Liver (tissue), 9 donors: ENCODE measurements around the gene DNAH8. TPM values are rescaled to one million over a fixed set of nuclear protein-coding genes. Genes with fewer than 3 reads are reported as not detected.

Experiments used
- DNase-seq: peaks from one replicate; pipeline ENCODE4 v3.0.0-alpha.2; 2017; ENCODE audit warnings: low spot score
- H3K27ac ChIP-seq, 2 donors: one replicate each; pipeline ENCODE4 v1.7.0; 2013; ENCODE audit warnings: inconsistent platforms in 2 of 2, low read length in 2 of 2, control low read depth in 1 of 2, low read depth in 1 of 2, mild to moderate bottlenecking in 1 of 2
- H3K27me3 ChIP-seq, 4 donors: one replicate each; pipeline versions ENCODE4 v1.6.1 to v1.7.0; 2013; ENCODE audit warnings: low read length in 3 of 4, inconsistent platforms in 1 of 4, mild to moderate bottlenecking in 1 of 4, moderate library complexity in 1 of 4; ENCODE audit not compliant: control insufficient read depth in 4 of 4, insufficient read depth in 4 of 4
- H3K36me3 ChIP-seq, 4 donors: one replicate each; pipeline versions ENCODE4 v1.6.1 to v1.7.0; 2013; ENCODE audit warnings: low read length in 3 of 4, mild to moderate bottlenecking in 3 of 4, low read depth in 1 of 4, moderate library complexity in 1 of 4; ENCODE audit not compliant: control insufficient read depth in 4 of 4, insufficient read depth in 3 of 4
- H3K4me1 ChIP-seq, 4 donors: one replicate each; pipeline versions ENCODE4 v1.6.1 to v1.7.0; 2013; ENCODE audit warnings: low read length in 3 of 4, mild to moderate bottlenecking in 3 of 4, moderate library complexity in 1 of 4; ENCODE audit not compliant: control insufficient read depth in 4 of 4, insufficient read depth in 4 of 4
- H3K4me3 ChIP-seq, 3 donors: one replicate each; pipeline versions ENCODE4 v1.6.1 to v1.7.0; 2013; ENCODE audit warnings: low read length in 3 of 3, control low read depth in 1 of 3, low read depth in 1 of 3, mild to moderate bottlenecking in 1 of 3
- H3K9ac ChIP-seq, 2 donors: one replicate each; pipeline ENCODE4 v1.7.0; 2013; ENCODE audit warnings: low read length in 2 of 2, mild to moderate bottlenecking in 2 of 2, moderate library complexity in 2 of 2, control low read depth in 1 of 2, low read depth in 1 of 2
- H3K9me3 ChIP-seq, 4 donors: one replicate each; pipeline versions ENCODE4 v1.6.1 to v1.7.0; 2013; ENCODE audit warnings: low read length in 3 of 4; ENCODE audit not compliant: control insufficient read depth in 4 of 4
- ATF3 ChIP-seq: IDR thresholded peaks from 2 replicates; pipeline ENCODE4 v1.6.1; 2016; ENCODE audit warnings: antibody characterized with exemption
- CTCF ChIP-seq: fragments of 150-350 bp; IDR thresholded peaks from 2 replicates; pipeline ENCODE4 v1.5.1; 2017; ENCODE audit warnings: improper control_type of control experiment, low read depth, low read length; ENCODE audit not compliant: missing input control
- EGR1 ChIP-seq, 2 donors: IDR thresholded peaks; 2 replicates each; pipeline ENCODE4 v1.6.1; 2016 to 2018; ENCODE audit warnings: antibody characterized with exemption in 2 of 2, low read depth in 2 of 2
- FOXA1 ChIP-seq: IDR thresholded peaks from 2 replicates; pipeline ENCODE4 v1.6.1; 2016; ENCODE audit warnings: antibody characterized with exemption
- FOXA2 ChIP-seq: IDR thresholded peaks from 2 replicates; pipeline ENCODE4 v1.6.1; 2016; ENCODE audit warnings: antibody characterized with exemption
- GABPA ChIP-seq, 2 donors: IDR thresholded peaks in 1 of 2; conservative IDR thresholded peaks in 1 of 2; 2 replicates each; pipeline ENCODE4 v1.6.1; 2016; ENCODE audit warnings: antibody characterized with exemption in 2 of 2, mild to moderate bottlenecking in 1 of 2, moderate library complexity in 1 of 2
- HNF4A ChIP-seq, 2 donors: conservative IDR thresholded peaks; 2 replicates each; pipeline ENCODE4 v1.6.1; 2016; ENCODE audit warnings: antibody characterized with exemption in 2 of 2, mild to moderate bottlenecking in 2 of 2
- HNF4G ChIP-seq: IDR thresholded peaks from 2 replicates; pipeline ENCODE4 v1.6.1; 2016; ENCODE audit warnings: antibody characterized with exemption
- JUND ChIP-seq, 2 donors: IDR thresholded peaks; 2 replicates each; pipeline ENCODE4 v1.6.1; 2016; ENCODE audit warnings: antibody characterized with exemption in 2 of 2
- MAX ChIP-seq: IDR thresholded peaks from 2 replicates; pipeline ENCODE4 v1.6.1; 2016; ENCODE audit warnings: antibody characterized with exemption
- NR2F2 ChIP-seq: IDR thresholded peaks from 2 replicates; pipeline ENCODE4 v1.6.1; 2016; ENCODE audit warnings: antibody characterized with exemption
- RAD21 ChIP-seq, 2 donors: IDR thresholded peaks; 2 replicates each; pipeline ENCODE4 v1.6.1; 2016; ENCODE audit warnings: antibody characterized with exemption in 2 of 2, mild to moderate bottlenecking in 2 of 2
- REST ChIP-seq: IDR thresholded peaks from 2 replicates; pipeline ENCODE4 v1.6.1; 2016; ENCODE audit warnings: antibody characterized with exemption, mild to moderate bottlenecking
- RXRA ChIP-seq, 2 donors: IDR thresholded peaks; 2 replicates each; pipeline ENCODE4 v1.6.1; 2017 to 2018; ENCODE audit warnings: antibody characterized with exemption in 2 of 2, mild to moderate bottlenecking in 1 of 2
- SP1 ChIP-seq: IDR thresholded peaks from 2 replicates; pipeline ENCODE4 v1.6.1; 2018; ENCODE audit warnings: antibody characterized with exemption, mild to moderate bottlenecking
- TAF1 ChIP-seq: conservative IDR thresholded peaks from 2 replicates; pipeline ENCODE4 v1.6.1; 2016; ENCODE audit warnings: antibody characterized with exemption, mild to moderate bottlenecking
- YY1 ChIP-seq: IDR thresholded peaks from 2 replicates; pipeline ENCODE4 v1.6.1; 2016; ENCODE audit warnings: antibody characterized with exemption, mild to moderate bottlenecking
- ZBTB33 ChIP-seq: IDR thresholded peaks from 2 replicates; pipeline ENCODE4 v1.6.1; 2016; ENCODE audit warnings: antibody characterized with exemption
- WGBS: extraction: QIAGEN DNeasy Blood & Tissue Kit; methylation state at CpG from one replicate; pipeline ENCODE4 v1.1.7; 2013; 5-methylcytosine and 5-hydroxymethylcytosine counted together
- polyA plus RNA-seq, 2 donors: library from polyadenylated mRNA; stranded (reverse) in 1 of 2; unstranded in 1 of 2; fragments of 200-250 nt in 1 of 2; fragments of >200 nt in 1 of 2; fragmentation: Nextera tagmentation in 1 of 2; extraction: Ambion mirVana in 1 of 2; gene quantifications; one replicate each; pipeline versions ENCODE4 v1.2.1 to v1.2.3, GENCODE V29; 2013 to 2015
- total RNA-seq, 2 donors: library from RNA; depleted of rRNA; stranded (reverse); fragments of >200 nt; gene quantifications; one replicate each; pipeline ENCODE4 v1.2.3, GENCODE V29; 2014
- donor health status: healthy.
- donor health status: healthy.
- donor health status: healthy.
- donor health status: healthy.
- donor health status: healthy.

The DNAH8 gene
- total and polyA plus RNA-seq, 4 donors: under 0.01 to 0.05 TPM; not detected in 2

GRCh38 chr6:38877721-38878120 lies 162.6 kb downstream of the DNAH8 start:
- 84% methylated on average over 3 of the region's 3 CpGs for WGBS
- no peak overlapping the region for H3K4me3 ChIP-seq
- no peak for DNase-seq
- no peaks in the 10 kb centered on the region for H3K4me1 ChIP-seq
- H3K27ac ChIP-seq: no peak overlapping the region
- H3K9ac ChIP-seq: no peak overlapping the region
- TF ChIP-seq HNF4G (no peak), HNF4A (conservative IDR thresholded peaks at IDR 0.05) (no peak), MAX (no peak), FOXA1 (no peak), REST (no peak), GABPA (IDR thresholded peaks at IDR 0.05 in 1 of 2, conservative IDR thresholded peaks at IDR 0.05 in 1 of 2) (no peak), FOXA2 (no peak), TAF1 (no peak), RAD21 (IDR thresholded peaks at IDR 0.05) (no peak), EGR1 (IDR thresholded peaks at IDR 0.05; ENCODE audit: low read depth in 2 of 2) (no peak), ATF3 (no peak), JUND (IDR thresholded peaks at IDR 0.05) (no peak), CTCF (no peak), ZBTB33 (no peak), YY1 (no peak), NR2F2 (no peak), RXRA (IDR thresholded peaks at IDR 0.05) (no peak), SP1 (no peak)
- no peaks in the 10 kb centered on the region for H3K36me3 ChIP-seq
- no peaks in the 10 kb centered on the region for H3K9me3 ChIP-seq
- H3K27me3 ChIP-seq: no peaks in the 10 kb centered on the region
